H1 (cell line): ENCODE measurements around the gene PAX6.

ENCODE experiments used
- EP300 ChIP-seq, 2 experiments: IDR thresholded peaks; 1 replicate in 1 of 2; 2 replicates in 1 of 2; pipeline ENCODE4 v1.6.1; 2011 to 2012; ENCODE audit warnings: low read depth in 2 of 2, low read length in 2 of 2, mild to moderate bottlenecking in 2 of 2, borderline replicate concordance in 1 of 2, inconsistent platforms in 1 of 2, moderate library complexity in 1 of 2
- EZH2 ChIP-seq: fragments of 200-600 bp; sonication (generic); IDR thresholded peaks from 2 replicates; pipeline ENCODE4 v1.7.1; 2012; ENCODE audit warnings: low read depth, mild to moderate bottlenecking, moderate library complexity, low read length, inconsistent platforms; ENCODE audit not compliant: severe bottlenecking
- FOSL1 ChIP-seq: IDR thresholded peaks from 2 replicates; pipeline ENCODE4 v1.6.1; 2011; ENCODE audit warnings: mild to moderate bottlenecking, low read depth, low read length, moderate library complexity; ENCODE audit not compliant: insufficient read depth
- POLR2A ChIP-seq, 2 experiments: IDR thresholded peaks; 1 replicate in 1 of 2; 2 replicates in 1 of 2; pipeline ENCODE4 v1.6.1; 2011; ENCODE audit warnings: low read depth in 2 of 2, low read length in 2 of 2, mild to moderate bottlenecking in 2 of 2; ENCODE audit errors: control extremely low read depth in 1 of 2
- TF ChIP-seq, protein P1 (sequence below), 3 experiments: IDR thresholded peaks; 1 replicate in 2 of 3; 2 replicates in 1 of 3; pipeline versions ENCODE4 v1.5.1 to v1.6.1; 2011; ENCODE audit warnings: low read length in 3 of 3, mild to moderate bottlenecking in 3 of 3, inconsistent platforms in 2 of 3, low read depth in 1 of 3, moderate library complexity in 1 of 3; ENCODE audit not compliant: insufficient read depth in 1 of 3; ENCODE audit errors: control extremely low read depth in 1 of 3
- TF ChIP-seq, protein P2 (sequence below): IDR thresholded peaks from 2 replicates; pipeline ENCODE4 v1.6.1; 2012; ENCODE audit warnings: inconsistent platforms

- TF ChIP-seq POLR2A (IDR thresholded peaks at IDR 0.05; ENCODE audit: control extremely low read depth in 1 of 2, low read depth in 2 of 2, low read length in 2 of 2) (no peak), EZH2 (no peak), FOSL1 (no peak), EP300 (IDR thresholded peaks at IDR 0.05; ENCODE audit: borderline replicate concordance in 1 of 2, low read depth in 2 of 2, low read length in 2 of 2) (no peak)
- TF ChIP-seq, protein P1, sequence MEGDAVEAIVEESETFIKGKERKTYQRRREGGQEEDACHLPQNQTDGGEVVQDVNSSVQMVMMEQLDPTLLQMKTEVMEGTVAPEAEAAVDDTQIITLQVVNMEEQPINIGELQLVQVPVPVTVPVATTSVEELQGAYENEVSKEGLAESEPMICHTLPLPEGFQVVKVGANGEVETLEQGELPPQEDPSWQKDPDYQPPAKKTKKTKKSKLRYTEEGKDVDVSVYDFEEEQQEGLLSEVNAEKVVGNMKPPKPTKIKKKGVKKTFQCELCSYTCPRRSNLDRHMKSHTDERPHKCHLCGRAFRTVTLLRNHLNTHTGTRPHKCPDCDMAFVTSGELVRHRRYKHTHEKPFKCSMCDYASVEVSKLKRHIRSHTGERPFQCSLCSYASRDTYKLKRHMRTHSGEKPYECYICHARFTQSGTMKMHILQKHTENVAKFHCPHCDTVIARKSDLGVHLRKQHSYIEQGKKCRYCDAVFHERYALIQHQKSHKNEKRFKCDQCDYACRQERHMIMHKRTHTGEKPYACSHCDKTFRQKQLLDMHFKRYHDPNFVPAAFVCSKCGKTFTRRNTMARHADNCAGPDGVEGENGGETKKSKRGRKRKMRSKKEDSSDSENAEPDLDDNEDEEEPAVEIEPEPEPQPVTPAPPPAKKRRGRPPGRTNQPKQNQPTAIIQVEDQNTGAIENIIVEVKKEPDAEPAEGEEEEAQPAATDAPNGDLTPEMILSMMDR (IDR thresholded peaks at IDR 0.05; ENCODE audit: control extremely low read depth in 1 of 3, insufficient read depth in 1 of 3, low read depth in 1 of 3, low read length in 3 of 3) = no peak
- TF ChIP-seq, protein P2, sequence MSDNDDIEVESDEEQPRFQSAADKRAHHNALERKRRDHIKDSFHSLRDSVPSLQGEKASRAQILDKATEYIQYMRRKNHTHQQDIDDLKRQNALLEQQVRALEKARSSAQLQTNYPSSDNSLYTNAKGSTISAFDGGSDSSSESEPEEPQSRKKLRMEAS = no peak
Measured at GRCh38 chr11:31803813-31804311, 7.3 kb downstream of the PAX6 start.
